Gastroesophageal sphincter (tissue), 4 donors: ENCODE measurements around the gene RGS10. TPM values are rescaled to one million over a fixed set of nuclear protein-coding genes. Genes with fewer than 3 reads are reported as not detected.

Experiments used
- ATAC-seq: fragments of 150-250 bp; one replicate; pipeline ENCODE4 v1.9.1; 2016; ENCODE audit warnings: mild to moderate bottlenecking, moderate library complexity
- H3K27ac ChIP-seq, 4 donors: fragments of 200-600 bp; sonication (generic) in 3 of 4; 1 replicate in 3 of 4; 2 replicates in 1 of 4; pipeline ENCODE4 v1.5.1; 2016 to 2019
- H3K27me3 ChIP-seq: fragments of 200-600 bp; sonication (generic); one replicate; pipeline ENCODE4 v1.5.1; 2019
- H3K36me3 ChIP-seq, 2 donors: fragments of 200-600 bp; sonication (generic); one replicate each; pipeline ENCODE4 v1.5.1; 2019; ENCODE audit warnings: control low read depth in 1 of 2
- H3K4me1 ChIP-seq, 3 donors: fragments of 200-600 bp; sonication (generic); 1 replicate in 2 of 3; 2 replicates in 1 of 3; pipeline ENCODE4 v1.5.1; 2016 to 2019; ENCODE audit warnings: control low read depth in 2 of 3
- H3K4me3 ChIP-seq, 2 donors: fragments of 200-600 bp; sonication (generic); one replicate each; pipeline ENCODE4 v1.5.1; 2019; ENCODE audit warnings: mild to moderate bottlenecking in 1 of 2, moderate library complexity in 1 of 2
- H3K9me3 ChIP-seq, 3 donors: fragments of 200-600 bp; sonication (generic); one replicate each; pipeline ENCODE4 v1.5.1; 2017 to 2019; ENCODE audit warnings: control low read depth in 2 of 3
- EP300 ChIP-seq: sonication (generic); formaldehyde crosslinking; IDR thresholded peaks from one replicate; pipeline ENCODE4 v1.6.1; 2017; ENCODE audit warnings: antibody characterized with exemption, mild to moderate bottlenecking
- POLR2A ChIP-seq, 2 donors: fragments of 450-650 bp; IDR thresholded peaks; one replicate each; pipeline ENCODE4 v1.6.1; 2017; ENCODE audit warnings: antibody characterized with exemption in 2 of 2, mild to moderate bottlenecking in 2 of 2, moderate library complexity in 1 of 2
- POLR2AphosphoS5 ChIP-seq: sonication (generic); formaldehyde crosslinking; IDR thresholded peaks from one replicate; pipeline ENCODE4 v1.6.1; 2017; ENCODE audit warnings: antibody characterized with exemption
- WGBS, 2 donors: methylation state at CpG; one replicate each; pipeline ENCODE4 v1.1.5; 2018; ENCODE audit warnings: low coverage in 1 of 2; 5-methylcytosine and 5-hydroxymethylcytosine counted together
- total RNA-seq, 4 donors: library from RNA; depleted of rRNA; stranded (reverse); fragments of >200 nt; gene quantifications; one replicate each; pipeline ENCODE4 v1.1.0, GENCODE V29; 2016
- TF ChIP-seq, protein P1 (sequence below), 4 experiments: fragments of 200-600 bp in 2 of 4; fragments of 450-650 bp in 2 of 4; sonication (generic) in 1 of 4; IDR thresholded peaks; one replicate each; pipeline ENCODE4 v1.5.1; 2017 to 2019; ENCODE audit warnings: antibody characterized with exemption in 4 of 4, mild to moderate bottlenecking in 2 of 4, moderate library complexity in 2 of 4

RGS10 gene
- total RNA-seq, 4 donors from 2014 or later, result 18.1 to 48.5 (median 33.4) TPM

DNA sequence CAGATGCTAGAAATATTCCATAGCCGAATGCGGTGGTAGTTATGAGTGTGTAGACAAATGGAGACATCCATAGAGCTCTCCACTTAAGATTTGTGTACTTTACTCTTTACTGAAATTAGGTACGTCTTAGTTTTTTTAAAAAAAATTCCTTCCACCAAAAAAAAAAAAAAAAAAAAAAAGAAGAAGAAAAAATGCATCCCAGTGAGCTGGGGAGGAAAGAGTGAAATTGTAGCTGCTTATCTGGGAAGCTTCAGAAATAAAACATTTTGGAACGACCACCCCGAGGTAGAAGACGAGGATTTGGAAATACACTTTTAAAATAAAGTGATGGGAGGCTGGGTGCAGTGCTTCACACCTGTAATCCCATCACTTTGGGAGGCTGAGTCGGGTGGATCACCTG, 53.8 kb downstream of the RGS10 start:
- Histone ChIP-seq H3K36me3 (no peaks in the 10 kb centered on the region), H3K4me1 (peaks cover 0 to 10% (median 0%) of the 10 kb centered on the region in 3 donors), H3K4me3 (no peak overlapping the region), H3K27me3 (no peaks in the 10 kb centered on the region), H3K9me3 (no peaks in the 10 kb centered on the region), H3K27ac (no peak overlapping the region)
- TF ChIP-seq POLR2A (IDR thresholded peaks at IDR 0.05) (no peak), EP300 (no peak), POLR2AphosphoS5 (no peak)
- TF ChIP-seq, protein P1, sequence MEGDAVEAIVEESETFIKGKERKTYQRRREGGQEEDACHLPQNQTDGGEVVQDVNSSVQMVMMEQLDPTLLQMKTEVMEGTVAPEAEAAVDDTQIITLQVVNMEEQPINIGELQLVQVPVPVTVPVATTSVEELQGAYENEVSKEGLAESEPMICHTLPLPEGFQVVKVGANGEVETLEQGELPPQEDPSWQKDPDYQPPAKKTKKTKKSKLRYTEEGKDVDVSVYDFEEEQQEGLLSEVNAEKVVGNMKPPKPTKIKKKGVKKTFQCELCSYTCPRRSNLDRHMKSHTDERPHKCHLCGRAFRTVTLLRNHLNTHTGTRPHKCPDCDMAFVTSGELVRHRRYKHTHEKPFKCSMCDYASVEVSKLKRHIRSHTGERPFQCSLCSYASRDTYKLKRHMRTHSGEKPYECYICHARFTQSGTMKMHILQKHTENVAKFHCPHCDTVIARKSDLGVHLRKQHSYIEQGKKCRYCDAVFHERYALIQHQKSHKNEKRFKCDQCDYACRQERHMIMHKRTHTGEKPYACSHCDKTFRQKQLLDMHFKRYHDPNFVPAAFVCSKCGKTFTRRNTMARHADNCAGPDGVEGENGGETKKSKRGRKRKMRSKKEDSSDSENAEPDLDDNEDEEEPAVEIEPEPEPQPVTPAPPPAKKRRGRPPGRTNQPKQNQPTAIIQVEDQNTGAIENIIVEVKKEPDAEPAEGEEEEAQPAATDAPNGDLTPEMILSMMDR (IDR thresholded peaks at IDR 0.05), result no peak
- no peak for ATAC-seq
- 71 to 92% methylated on average over 2 to 7 of the region's 7 CpGs for WGBS, 2 donors

DNA sequence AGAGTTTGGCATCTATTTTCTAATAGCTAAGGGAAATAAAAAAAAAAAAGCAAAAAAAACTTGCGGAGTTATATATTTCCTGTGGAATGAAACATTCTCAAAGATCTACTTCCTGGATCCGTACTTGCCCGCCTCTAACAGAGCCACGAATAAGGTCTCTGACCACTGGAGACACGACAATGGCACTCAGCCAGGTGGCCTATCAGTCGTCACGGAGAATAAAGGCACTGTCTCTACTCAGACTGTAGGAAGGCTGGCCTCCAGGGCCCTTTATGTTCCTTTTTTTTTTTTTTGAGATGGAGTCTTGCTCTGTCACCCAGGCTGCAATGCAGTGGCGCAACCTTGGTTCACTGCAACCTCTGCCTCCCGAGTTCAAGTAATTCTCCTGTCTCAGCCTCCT, 58.7 kb downstream of the RGS10 start:
- Histone ChIP-seq H3K9me3 (no peaks in the 10 kb centered on the region), H3K36me3 (no peaks in the 10 kb centered on the region), H3K4me1 (peaks cover 0 to 7% (median 0%) of the 10 kb centered on the region in 3 donors), H3K27ac (no peak overlapping the region), H3K4me3 (no peak overlapping the region), H3K27me3 (peaks cover 5% of the 10 kb centered on the region)
- ATAC-seq, result no peak
- WGBS, 2 donors, result 80 to 82% methylated on average over 5 to 9 of the region's 9 CpGs
- no peak for TF ChIP-seq POLR2A (IDR thresholded peaks at IDR 0.05)
- TF ChIP-seq EP300, result no peak
- TF ChIP-seq POLR2AphosphoS5, result no peak
- TF ChIP-seq, protein P1 (IDR thresholded peaks at IDR 0.05), result no peak

DNA sequence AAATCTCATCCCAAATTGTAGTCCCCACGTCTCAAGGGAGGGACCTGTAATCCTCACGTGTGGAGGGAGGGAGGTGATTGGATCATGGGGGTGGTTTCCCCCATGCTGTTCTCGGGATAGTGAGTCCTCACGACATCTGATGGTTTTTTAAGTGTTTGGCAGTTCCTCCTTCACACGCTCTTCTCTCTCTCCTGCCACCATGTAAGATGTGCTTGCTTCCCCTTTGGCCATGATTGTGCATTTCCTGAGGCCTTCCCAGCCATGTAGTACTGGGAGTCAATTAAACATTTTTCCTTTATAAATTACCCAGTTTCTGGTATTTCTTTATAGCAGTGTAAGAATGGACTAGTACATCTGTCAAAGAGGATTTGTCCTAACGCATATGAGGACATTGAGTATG, 59.5 kb downstream of the RGS10 start:
- H3K27me3 ChIP-seq, result peaks cover 5% of the 10 kb centered on the region
- no peak overlapping the region for H3K27ac ChIP-seq
- no peak for ATAC-seq
- WGBS, 2 donors, result 96 to 100% methylated on average over 1 to 4 of the region's 6 CpGs
- H3K9me3 ChIP-seq, result no peaks in the 10 kb centered on the region
- TF ChIP-seq EP300, result no peak
- TF ChIP-seq POLR2AphosphoS5, result no peak
- no peak for TF ChIP-seq POLR2A (IDR thresholded peaks at IDR 0.05)
- TF ChIP-seq, protein P1 (IDR thresholded peaks at IDR 0.05), result no peak
- H3K4me3 ChIP-seq, result no peak overlapping the region
- H3K36me3 ChIP-seq, result no peaks in the 10 kb centered on the region
- peaks cover 0 to 8% (median 0%) of the 10 kb centered on the region in 3 donors for H3K4me1 ChIP-seq

DNA sequence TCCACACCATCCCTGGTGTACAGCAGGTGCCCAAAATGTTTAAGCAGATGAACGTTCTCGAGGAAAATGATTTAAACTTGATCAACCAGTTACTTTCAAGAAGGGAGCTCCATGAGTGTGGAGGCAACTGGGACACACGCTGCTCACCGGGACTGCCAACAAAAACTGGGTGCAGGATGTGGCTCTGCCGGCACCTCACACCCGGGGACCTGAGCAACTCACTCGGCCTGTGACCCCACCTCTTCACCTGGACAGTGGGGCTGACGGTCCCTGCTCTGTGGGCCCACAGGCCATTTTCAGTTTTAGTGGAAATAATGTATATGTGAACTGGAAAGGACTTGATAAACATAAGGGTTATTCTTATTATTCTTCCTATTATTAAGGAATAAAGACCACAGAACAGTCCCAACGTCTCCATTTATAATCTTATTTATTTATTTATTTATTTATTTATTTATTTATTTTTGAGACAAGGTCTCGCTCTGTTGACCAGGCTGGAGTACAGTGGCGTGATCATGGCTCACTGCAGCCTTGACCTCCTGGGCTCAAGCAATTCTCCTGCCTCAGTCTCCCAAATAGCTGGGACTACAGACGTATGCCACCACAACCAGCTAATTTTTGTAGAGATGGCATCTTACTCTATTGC, 60.6 kb downstream of the RGS10 start:
- H3K4me1 ChIP-seq, result peaks cover 0 to 8% (median 0%) of the 10 kb centered on the region in 3 donors
- H3K27ac ChIP-seq, result no peak overlapping the region
- 83 to 85% methylated on average over 2 to 10 of the region's 12 CpGs for WGBS, 2 donors
- ATAC-seq, result no peak
- no peaks in the 10 kb centered on the region for H3K36me3 ChIP-seq
- TF ChIP-seq, protein P1 (IDR thresholded peaks at IDR 0.05), result no peak
- TF ChIP-seq POLR2AphosphoS5 (no peak), POLR2A (IDR thresholded peaks at IDR 0.05) (no peak), EP300 (no peak)
- no peak overlapping the region for H3K4me3 ChIP-seq
- no peaks in the 10 kb centered on the region for H3K9me3 ChIP-seq
- H3K27me3 ChIP-seq, result peaks cover 5% of the 10 kb centered on the region

DNA sequence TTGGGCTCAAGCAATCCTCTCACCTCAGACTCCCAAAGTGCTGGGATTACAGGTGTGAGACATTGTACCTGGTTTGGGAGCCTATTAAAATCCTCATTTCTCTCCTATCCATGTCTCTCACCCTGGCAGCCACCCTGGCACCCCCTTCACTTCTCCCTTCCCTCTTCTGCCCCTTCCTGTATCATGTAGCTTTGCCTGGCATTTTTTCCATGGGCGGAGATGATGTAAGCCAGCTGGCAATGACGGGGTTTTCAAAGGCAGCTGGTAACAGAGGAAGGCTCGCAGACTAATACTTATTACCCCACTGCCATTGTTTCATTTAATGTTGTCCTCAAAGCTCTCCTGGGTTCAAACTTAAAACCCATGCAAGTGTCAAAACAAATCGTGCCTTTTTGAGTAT, 61.9 kb downstream of the RGS10 start:
- Histone ChIP-seq H3K9me3 (no peaks in the 10 kb centered on the region), H3K4me3 (no peak overlapping the region), H3K4me1 (peaks cover 0 to 8% (median 0%) of the 10 kb centered on the region in 3 donors), H3K27ac (no peak overlapping the region), H3K27me3 (peaks cover 5% of the 10 kb centered on the region), H3K36me3 (no peaks in the 10 kb centered on the region)
- no peak for TF ChIP-seq POLR2A (IDR thresholded peaks at IDR 0.05)
- TF ChIP-seq, protein P1 (IDR thresholded peaks at IDR 0.05), result no peak
- TF ChIP-seq EP300, result no peak
- no peak for TF ChIP-seq POLR2AphosphoS5
- 27 to 54% methylated on average over 2 to 4 of the region's 4 CpGs for WGBS, 2 donors
- no peak for ATAC-seq
